ENCODE data around the gene BRD9. TPM values are rescaled to one million over a fixed set of nuclear protein-coding genes. Genes with fewer than 3 reads are reported as not detected.

Gene BRD9
- polyA plus RNA-seq, 2 of the 4 experiments (the other 2 are of a cell fraction) = 11.6 to 28.9 TPM

DNA sequence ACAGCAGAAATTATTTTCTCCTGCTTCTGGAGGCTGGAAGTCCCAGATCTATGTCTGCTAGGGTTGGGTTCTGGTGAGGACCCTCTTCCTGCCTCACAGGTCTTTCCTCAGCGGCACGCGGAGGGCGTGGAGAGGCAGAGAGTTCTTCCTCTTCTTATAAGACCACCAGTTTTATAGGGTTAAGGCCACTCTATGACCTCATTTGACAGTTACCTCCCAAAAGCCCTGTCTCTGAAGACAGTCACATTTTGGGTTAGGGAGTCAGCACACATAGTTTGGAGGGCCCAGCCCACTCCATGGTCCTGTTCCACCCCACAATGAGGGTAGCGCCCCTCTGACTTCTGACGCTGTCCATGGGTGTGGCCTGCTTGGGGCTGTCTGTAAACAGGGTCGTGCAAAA, 46.8 kb upstream of the BRD9 start (continued):
- TF ChIP-seq RNF2 (IDR thresholded peaks at IDR 0.05; ENCODE audit: borderline replicate concordance, low read depth) (no peak), CBX8 (IDR thresholded peaks at IDR 0.05) (no peak), ZNF302 (CRISPR knock-in tag; IDR thresholded peaks at IDR 0.05) (no peak), MAZ (IDR thresholded peaks at IDR 0.05; ENCODE audit: borderline replicate concordance, low read depth, low read length) (no peak), RAD21 (conservative IDR thresholded peaks at IDR 0.05 in 1 of 2, IDR thresholded peaks at IDR 0.05 in 1 of 2) (no peak)

DNA sequence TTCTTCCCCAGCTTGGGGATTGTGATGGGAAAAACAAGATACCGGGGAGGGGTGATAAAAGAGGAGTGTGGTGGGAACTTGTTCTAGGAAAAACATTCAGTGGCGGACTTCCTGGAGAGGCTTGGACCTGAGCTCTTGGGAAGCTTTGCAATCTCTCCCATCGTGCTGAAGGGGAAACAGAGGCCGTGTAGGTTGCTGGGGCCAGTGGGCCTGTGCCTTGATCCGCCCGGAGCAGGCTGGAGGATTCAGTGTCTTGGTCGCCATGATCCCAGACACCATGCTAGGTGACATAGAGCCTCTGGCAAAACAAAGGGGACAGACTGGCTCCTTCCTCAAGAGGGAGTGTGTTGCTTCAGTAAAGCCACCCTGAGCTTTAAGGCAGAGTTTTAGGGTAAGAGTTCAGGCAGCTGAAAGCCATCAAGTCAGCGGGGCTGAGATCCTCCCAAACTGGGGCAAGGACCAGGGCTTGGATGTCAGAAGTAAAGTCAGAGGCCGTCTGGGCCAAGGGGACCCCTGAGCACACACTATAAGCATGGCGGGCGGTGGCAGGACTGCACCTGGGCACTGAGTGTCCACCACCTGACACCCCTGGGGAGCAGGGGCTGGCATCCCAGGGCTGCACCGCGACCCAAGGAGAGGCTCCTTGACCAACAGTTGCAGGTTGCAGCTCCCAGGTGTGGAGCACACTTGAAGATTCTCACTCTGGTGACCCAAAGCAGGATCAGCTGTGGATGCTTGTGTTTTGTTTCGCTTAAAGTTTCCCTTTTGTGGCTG, 44.7 kb upstream of the BRD9 start:
- no peak overlapping the region for H3K4me2 ChIP-seq
- WGBS (ENCODE audit: missing lambda C conversion rate) = 63% methylated on average over 14 of the region's 14 CpGs
- ChIA-PET CTCF (interaction anchor here (0.7 to 1.8 kb wide), 9 partner anchors 17 to 1929 kb away, joined by 3 to 6 read pairs (median 4); partner anchors contain the start of gene NKD2), POLR2A (no interaction called here)
- no peaks in the 10 kb centered on the region for H3K9me3 ChIP-seq
- no peaks in the 10 kb centered on the region for H3K4me1 ChIP-seq
- H3K27ac ChIP-seq = no peak overlapping the region
- H3K4me3 ChIP-seq = no peak overlapping the region
- no peak for ATAC-seq
- no peak for TF ChIP-seq HOXA7 (CRISPR knock-in tag; IDR thresholded peaks at IDR 0.05)
- TF ChIP-seq KDM1A (IDR thresholded peaks at IDR 0.05; ENCODE audit: low read depth) = no peak
- TF ChIP-seq EHMT2 (IDR thresholded peaks at IDR 0.05; ENCODE audit: low read depth) = no peak
- no peak for TF ChIP-seq FOSB (CRISPR knock-in tag; IDR thresholded peaks at IDR 0.05)
- TF ChIP-seq HDAC2 (IDR thresholded peaks at IDR 0.05) = no peak
- no peak for TF ChIP-seq SREBF2 (IDR thresholded peaks at IDR 0.05)
- no peak for TF ChIP-seq RNF2 (IDR thresholded peaks at IDR 0.05; ENCODE audit: borderline replicate concordance, low read depth)
- TF ChIP-seq HOXB13 (CRISPR knock-in tag; IDR thresholded peaks at IDR 0.05; ENCODE audit: low read depth) = no peak
- TF ChIP-seq CHD2 (IDR thresholded peaks at IDR 0.05; ENCODE audit: low read length, partially characterized antibody) = no peak
- TF ChIP-seq, protein P1, sequence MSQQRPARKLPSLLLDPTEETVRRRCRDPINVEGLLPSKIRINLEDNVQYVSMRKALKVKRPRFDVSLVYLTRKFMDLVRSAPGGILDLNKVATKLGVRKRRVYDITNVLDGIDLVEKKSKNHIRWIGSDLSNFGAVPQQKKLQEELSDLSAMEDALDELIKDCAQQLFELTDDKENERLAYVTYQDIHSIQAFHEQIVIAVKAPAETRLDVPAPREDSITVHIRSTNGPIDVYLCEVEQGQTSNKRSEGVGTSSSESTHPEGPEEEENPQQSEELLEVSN (IDR thresholded peaks at IDR 0.05; ENCODE audit: borderline replicate concordance, low read depth) = no peak
- TF ChIP-seq, protein P2, sequence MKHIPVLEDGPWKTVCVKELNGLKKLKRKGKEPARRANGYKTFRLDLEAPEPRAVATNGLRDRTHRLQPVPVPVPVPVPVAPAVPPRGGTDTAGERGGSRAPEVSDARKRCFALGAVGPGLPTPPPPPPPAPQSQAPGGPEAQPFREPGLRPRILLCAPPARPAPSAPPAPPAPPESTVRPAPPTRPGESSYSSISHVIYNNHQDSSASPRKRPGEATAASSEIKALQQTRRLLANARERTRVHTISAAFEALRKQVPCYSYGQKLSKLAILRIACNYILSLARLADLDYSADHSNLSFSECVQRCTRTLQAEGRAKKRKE (CRISPR knock-in tag; IDR thresholded peaks at IDR 0.05; ENCODE audit: low read depth) = no peak
- no peak for TF ChIP-seq ESRRA (IDR thresholded peaks at IDR 0.05; ENCODE audit: borderline replicate concordance, low read length)
- no peak for TF ChIP-seq FOSL2 (IDR thresholded peaks at IDR 0.05)
- TF ChIP-seq FOSL2 (CRISPR knock-in tag; IDR thresholded peaks at IDR 0.05) = no peak
- TF ChIP-seq, protein P3, sequence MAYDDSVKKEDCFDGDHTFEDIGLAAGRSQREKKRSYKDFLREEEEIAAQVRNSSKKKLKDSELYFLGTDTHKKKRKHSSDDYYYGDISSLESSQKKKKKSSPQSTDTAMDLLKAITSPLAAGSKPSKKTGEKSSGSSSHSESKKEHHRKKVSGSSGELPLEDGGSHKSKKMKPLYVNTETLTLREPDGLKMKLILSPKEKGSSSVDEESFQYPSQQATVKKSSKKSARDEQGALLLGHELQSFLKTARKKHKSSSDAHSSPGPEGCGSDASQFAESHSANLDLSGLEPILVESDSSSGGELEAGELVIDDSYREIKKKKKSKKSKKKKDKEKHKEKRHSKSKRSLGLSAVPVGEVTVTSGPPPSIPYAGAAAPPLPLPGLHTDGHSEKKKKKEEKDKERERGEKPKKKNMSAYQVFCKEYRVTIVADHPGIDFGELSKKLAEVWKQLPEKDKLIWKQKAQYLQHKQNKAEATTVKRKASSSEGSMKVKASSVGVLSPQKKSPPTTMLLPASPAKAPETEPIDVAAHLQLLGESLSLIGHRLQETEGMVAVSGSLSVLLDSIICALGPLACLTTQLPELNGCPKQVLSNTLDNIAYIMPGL (CRISPR knock-in tag; IDR thresholded peaks at IDR 0.05; ENCODE audit: borderline replicate concordance) = no peak
- TF ChIP-seq, protein P4, sequence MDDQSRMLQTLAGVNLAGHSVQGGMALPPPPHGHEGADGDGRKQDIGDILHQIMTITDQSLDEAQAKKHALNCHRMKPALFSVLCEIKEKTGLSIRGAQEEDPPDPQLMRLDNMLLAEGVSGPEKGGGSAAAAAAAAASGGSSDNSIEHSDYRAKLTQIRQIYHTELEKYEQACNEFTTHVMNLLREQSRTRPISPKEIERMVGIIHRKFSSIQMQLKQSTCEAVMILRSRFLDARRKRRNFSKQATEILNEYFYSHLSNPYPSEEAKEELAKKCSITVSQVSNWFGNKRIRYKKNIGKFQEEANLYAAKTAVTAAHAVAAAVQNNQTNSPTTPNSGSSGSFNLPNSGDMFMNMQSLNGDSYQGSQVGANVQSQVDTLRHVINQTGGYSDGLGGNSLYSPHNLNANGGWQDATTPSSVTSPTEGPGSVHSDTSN (IDR thresholded peaks at IDR 0.05) = no peak
- no peak for TF ChIP-seq CHD4 (IDR thresholded peaks at IDR 0.05; ENCODE audit: borderline replicate concordance)
- no peak for TF ChIP-seq JUNB (IDR thresholded peaks at IDR 0.05)
- no peak for TF ChIP-seq KDM5A (IDR thresholded peaks at IDR 0.05)
- no peak for FAIRE-seq
- DNase-seq (ENCODE audit: low read depth in 1 of 2, low spot score in 1 of 2) = no peak
